GM18873 (cell line): ENCODE data around the gene PAM16.

Experiments used
- ATAC-seq: cut with Tn5 transposase; IDR thresholded peaks from one replicate; pipeline ENCODE4 v1.9.1; 2021; ENCODE audit warnings: mild to moderate bottlenecking, moderate library complexity, moderate number of reproducible peaks; ENCODE audit not compliant: unreplicated experiment, low FRiP score

Gene PAM16

GRCh38 chr16:4322121-4323052, 28.7 kb downstream of the PAM16 start:
- ATAC-seq, result no peak

- ATAC-seq, result no peak
Observed at GRCh38 chr16:4321286-4322120, 29.6 kb downstream of the PAM16 start.

GRCh38 chr16:4320571-4321137, 30.5 kb downstream of the PAM16 start:
- no peak for ATAC-seq

- ATAC-seq, result no peak
Observed at GRCh38 chr16:4319454-4320421, 31.4 kb downstream of the PAM16 start.

GRCh38 chr16:4318967-4319366, 32.2 kb downstream of the PAM16 start:
- no peak for ATAC-seq

GRCh38 chr16:4318451-4318910, 32.6 kb downstream of the PAM16 start:
- no peak for ATAC-seq

- ATAC-seq, result no peak
Observed at GRCh38 chr16:4317532-4318450, 33.3 kb downstream of the PAM16 start.

GRCh38 chr16:4316864-4317531, 34.1 kb downstream of the PAM16 start:
- no peak for ATAC-seq

GRCh38 chr16:4316108-4316863, 34.8 kb downstream of the PAM16 start:
- ATAC-seq, result no peak

- no peak for ATAC-seq
Observed at GRCh38 chr16:4315186-4316107, 35.7 kb downstream of the PAM16 start, which contains the start of gene GLIS2. Gene GLIS2, plus strand, starts transcription at chr16:4316067. Its CDS starts 16,214 bp downstream, at chr16:4332281.

GRCh38 chr16:4314532-4315185, 36.5 kb downstream of the PAM16 start:
- ATAC-seq, result no peak

- no peak for ATAC-seq
Observed at GRCh38 chr16:4313563-4314531, 37.3 kb downstream of the PAM16 start.

- ATAC-seq, result no peak
Observed at GRCh38 chr16:4309833-4310266, 41.3 kb downstream of the PAM16 start.

GRCh38 chr16:4309102-4309832, 41.9 kb downstream of the PAM16 start:
- no peak for ATAC-seq
